Right cardiac atrium (tissue), 5 donors: Measurements from ENCODE around the gene GSDME. TPM values are rescaled to one million over a fixed set of nuclear protein-coding genes. Genes with fewer than 3 reads are reported as not detected.

Experiments
- ATAC-seq, 2 donors: fragments of 200-7000 bp; cut with Tn5 transposase; one replicate each; pipeline versions ENCODE4 v1.8.0 to v1.9.1; 2020; ENCODE audit warnings: moderate library complexity in 2 of 2, mild to moderate bottlenecking in 1 of 2
- DNase-seq, 3 donors: peaks; one replicate each; pipeline ENCODE4 v3.0.0-alpha.2; 2020
- H3K27ac ChIP-seq: one replicate; pipeline ENCODE4 v1.5.1; 2013; ENCODE audit warnings: mild to moderate bottlenecking, low read length, control low read depth, moderate library complexity
- H3K27me3 ChIP-seq: one replicate; pipeline ENCODE4 v1.6.1; 2013; ENCODE audit not compliant: control insufficient read depth, insufficient read depth
- H3K4me1 ChIP-seq: one replicate; pipeline ENCODE4 v1.6.1; 2013; ENCODE audit warnings: low read length; ENCODE audit not compliant: control insufficient read depth, insufficient read depth
- H3K4me3 ChIP-seq: one replicate; pipeline ENCODE4 v1.5.1; 2013; ENCODE audit warnings: low read length, control low read depth
- H3K9me3 ChIP-seq: one replicate; pipeline ENCODE4 v1.6.1; 2013; ENCODE audit warnings: low read length; ENCODE audit not compliant: control insufficient read depth
- WGBS: extraction: QIAGEN DNeasy Blood & Tissue Kit; methylation state at CpG from one replicate; pipeline ENCODE4 v1.1.7; 2013; 5-methylcytosine and 5-hydroxymethylcytosine counted together
- intact Hi-C, 4 donors: fragments of 100-400 bp; cut with DNase I; formaldehyde crosslinking; loops; one replicate each; pipeline versions ENCODE4 v1.11.0 to v1.14.0; 2022 to 2023
- polyA plus RNA-seq: library from polyadenylated mRNA; stranded (reverse); fragments of 200-250 nt; gene quantifications from one replicate; pipeline ENCODE4 v1.2.3, GENCODE V29; 2013
- total RNA-seq, 4 donors: library from RNA; stranded (reverse); fragmentation: NEBNext Ultra II Directional; extraction: Animal tissue kit (Norgen Biotek cat#: 25700); gene quantifications; one replicate each; pipeline ENCODE4 v1.2.1, GENCODE V29; 2021
- donor health status: healthy with polysubstance abuse.
- donor health status: DM: no; HTN: yes; CAD: no.
- donor health status: DM: no; HTN: no; CAD: no.
- donor health status: DM: no; HTN: yes; CAD: no; lungs with severe emphysema.
- donor health status: DM: yes; HTN: yes; CAD: no.

The GSDME gene
- total and polyA plus RNA-seq, 5 donors = 4.9 to 9.9 (median 5.3) TPM

DNA sequence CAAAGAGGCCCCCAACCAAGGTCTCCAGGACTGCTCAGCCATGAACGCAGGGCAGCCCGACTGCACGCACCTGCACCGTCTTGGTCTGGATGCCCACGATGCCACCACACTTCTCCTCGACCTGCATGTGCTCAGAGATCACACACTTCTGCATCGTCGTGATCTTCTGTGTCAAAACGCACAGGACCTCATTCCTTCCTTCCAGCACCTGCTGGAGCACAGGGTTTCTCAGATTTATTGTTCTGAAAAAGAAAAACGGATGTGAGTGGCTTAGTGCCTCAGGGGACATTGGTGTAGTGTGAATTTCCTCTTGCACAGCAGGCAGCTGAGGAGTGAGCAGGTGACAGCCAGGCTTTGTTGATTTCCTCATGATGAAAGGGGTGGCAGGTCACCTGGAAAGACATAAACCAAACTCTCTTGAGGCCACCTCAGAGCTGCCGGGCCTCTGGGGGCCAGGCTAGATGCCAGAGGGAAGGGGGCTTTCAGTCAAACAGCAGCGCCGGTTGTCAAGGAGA is 38.2 kb downstream of the GSDME start:
- no peaks in the 10 kb centered on the region for H3K4me1 ChIP-seq
- WGBS = 82% methylated on average over 13 of the region's 13 CpGs
- H3K27ac ChIP-seq = no peak overlapping the region
- H3K9me3 ChIP-seq = no peaks in the 10 kb centered on the region
- intact Hi-C loops = no loop called here
- H3K27me3 ChIP-seq = no peaks in the 10 kb centered on the region
- H3K4me3 ChIP-seq = no peak overlapping the region
- DNase-seq (no peak), ATAC-seq (no peak)

DNA sequence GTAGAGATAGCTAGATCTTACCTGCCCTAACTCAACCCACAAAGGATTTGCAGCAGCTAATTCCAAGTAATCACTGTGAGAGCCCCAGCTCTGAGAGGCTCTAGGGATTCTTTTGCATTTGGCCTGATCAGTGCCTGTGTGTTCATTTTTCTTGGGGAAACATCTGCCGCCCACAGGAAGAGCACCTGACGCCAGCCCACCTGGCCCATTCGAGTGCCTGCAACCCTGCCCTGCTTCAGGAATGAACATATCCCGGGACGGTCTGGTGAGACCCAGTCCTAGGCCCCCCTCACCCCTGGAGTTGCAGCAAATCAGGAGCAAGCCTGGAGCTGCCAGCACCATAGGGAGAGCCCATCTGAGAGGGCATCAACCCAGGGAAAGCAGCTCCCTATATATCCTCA is 38.8 kb downstream of the GSDME start:
- 79% methylated on average over 5 of the region's 5 CpGs for WGBS
- intact Hi-C loops = no loop called here
- no peaks in the 10 kb centered on the region for H3K9me3 ChIP-seq

DNA sequence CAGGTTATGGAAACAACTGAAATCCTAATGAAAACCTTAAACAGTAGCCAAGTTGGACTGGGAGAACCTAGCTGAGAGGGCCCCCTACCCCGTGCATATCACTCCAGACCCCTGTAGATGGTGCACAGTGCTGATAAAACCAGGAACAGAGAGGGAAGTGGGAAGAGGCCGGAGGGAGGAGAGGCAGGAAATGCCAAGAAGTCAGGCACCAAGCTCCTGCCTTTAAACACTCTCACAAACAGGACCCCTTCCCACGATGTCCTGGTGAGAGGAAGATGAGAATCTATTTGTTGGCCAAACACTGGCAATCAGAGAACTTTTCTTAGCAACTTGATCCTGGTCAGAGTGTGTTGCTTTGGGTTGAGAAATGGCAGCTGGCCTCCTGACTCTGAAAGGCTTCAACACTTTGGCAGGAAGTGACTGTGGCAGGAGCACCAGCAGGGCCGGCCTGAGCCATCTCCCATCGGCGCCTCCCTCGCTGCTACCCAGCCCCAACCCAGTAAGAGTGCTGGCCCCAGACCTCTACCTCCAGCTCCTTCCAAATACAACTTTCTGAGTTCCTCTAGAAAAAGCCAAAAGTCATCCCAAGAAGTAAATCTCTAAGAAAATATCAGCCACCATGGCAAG is 39.5 kb downstream of the GSDME start:
- H3K4me3 ChIP-seq = no peak overlapping the region
- no peaks in the 10 kb centered on the region for H3K9me3 ChIP-seq
- no peak overlapping the region for H3K27ac ChIP-seq
- WGBS = 57% methylated on average over 7 of the region's 7 CpGs
- ATAC-seq (no peak), DNase-seq (peak in 1 of 3 donors; percentile 33)
- H3K4me1 ChIP-seq = no peaks in the 10 kb centered on the region
- H3K27me3 ChIP-seq = no peaks in the 10 kb centered on the region
- intact Hi-C loops = no loop called here

More for the DNA sequence above, 38.8 kb downstream of the GSDME start:
- ATAC-seq = no peak
- Histone ChIP-seq H3K4me1 (no peaks in the 10 kb centered on the region), H3K27me3 (no peaks in the 10 kb centered on the region), H3K4me3 (no peak overlapping the region), H3K27ac (no peak overlapping the region)
- no peak for DNase-seq

DNA sequence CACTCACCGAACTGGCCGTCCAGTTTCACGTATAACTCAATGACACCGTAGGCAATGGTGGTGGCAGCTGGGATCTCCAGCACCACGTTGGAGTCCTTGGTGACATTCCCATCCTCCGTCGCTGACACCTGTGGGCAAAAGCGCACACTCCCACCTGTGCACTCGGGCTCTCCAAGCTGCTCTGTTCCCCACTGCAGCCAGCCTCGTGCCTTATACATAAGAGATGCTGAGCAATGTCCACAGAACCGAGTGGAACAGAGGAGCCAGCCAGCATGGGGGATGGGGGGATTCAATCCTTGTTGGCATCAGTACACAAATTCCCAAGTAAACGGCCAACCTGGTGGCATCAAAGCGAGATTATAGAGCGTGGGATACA is 40.0 kb downstream of the GSDME start:
- H3K27ac ChIP-seq = no peak overlapping the region
- H3K4me3 ChIP-seq = no peak overlapping the region
- WGBS = 85% methylated on average over 14 of the region's 14 CpGs
- ATAC-seq (no peak), DNase-seq (peak in 1 of 3 donors; percentile 33)
- no peaks in the 10 kb centered on the region for H3K9me3 ChIP-seq
- intact Hi-C loops = no loop called here
- H3K4me1 ChIP-seq = no peaks in the 10 kb centered on the region
- H3K27me3 ChIP-seq = no peaks in the 10 kb centered on the region

DNA sequence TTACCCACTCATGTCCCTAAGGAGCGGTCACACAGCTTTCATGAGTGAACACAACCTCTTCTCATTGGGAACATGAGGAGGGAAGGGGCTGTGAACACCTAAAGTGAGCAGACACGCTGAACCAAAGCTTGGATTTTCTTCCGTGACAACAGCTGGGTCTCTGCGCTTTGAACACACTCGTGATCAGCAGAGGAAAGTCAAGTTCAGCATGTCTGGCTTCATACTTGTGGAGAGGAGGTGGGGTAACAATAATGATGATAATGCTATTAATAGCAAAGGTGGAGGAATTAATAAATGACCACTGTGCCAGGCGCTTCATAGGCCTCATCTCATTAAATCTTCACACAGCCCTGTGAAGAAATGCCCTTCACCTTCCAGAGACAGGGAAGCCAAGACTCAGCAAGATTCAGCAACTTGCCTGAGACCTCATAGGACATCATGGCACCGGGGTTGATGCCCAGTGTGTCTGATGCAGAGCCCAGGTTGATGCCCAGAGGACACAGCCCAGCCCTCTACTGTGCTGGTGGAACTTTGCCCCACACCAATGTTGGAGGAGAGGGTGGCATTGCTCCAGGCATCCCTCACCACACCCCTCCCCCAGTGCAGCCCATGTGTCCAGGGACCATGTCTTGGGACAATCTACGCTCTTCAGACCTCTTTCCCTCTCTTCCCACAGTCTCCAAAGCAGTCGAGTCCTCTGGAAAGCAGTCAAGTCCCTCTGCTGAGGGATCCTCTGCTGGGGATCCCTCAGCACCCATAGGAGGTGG is 40.6 kb downstream of the GSDME start:
- DNase-seq (no peak), ATAC-seq (no peak)
- intact Hi-C loops = no loop called here

DNA sequence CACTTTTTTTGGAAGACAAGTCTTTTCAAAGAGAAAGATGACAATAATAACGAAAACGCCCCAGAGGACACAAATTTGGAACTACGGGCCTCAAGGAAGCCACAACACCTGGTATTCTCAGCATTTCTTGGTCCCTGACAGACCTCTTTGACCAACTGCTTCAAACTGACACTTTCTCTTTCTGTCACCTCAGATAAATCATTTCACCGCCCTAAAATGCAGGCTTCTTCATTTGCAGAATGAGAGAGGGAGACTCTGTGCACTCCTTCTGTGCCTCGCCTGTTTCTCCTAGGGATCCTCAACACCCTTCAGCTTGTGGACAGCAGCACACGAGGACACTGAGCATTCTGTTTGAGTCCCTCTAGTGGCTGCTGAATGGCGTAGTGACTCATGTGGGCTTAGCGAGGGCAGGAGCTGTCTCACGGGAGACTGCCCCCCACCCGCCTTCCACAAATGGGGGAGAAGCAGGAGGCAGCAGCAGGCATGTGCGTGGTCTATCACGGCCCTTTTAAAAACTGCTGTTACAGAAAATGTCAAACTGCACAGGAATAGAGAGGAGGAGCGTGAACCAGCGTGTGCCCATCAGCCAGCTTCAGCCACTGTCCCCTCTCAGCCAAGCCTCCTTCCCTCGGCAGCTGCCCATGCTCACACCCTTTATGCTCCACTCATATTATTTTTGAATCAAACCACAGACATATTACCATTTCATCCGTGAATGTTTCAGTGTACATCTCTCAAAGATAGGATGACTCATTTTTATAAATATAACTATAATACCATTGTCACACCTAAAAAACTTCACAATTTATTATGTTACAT is 41.4 kb downstream of the GSDME start:
- 52% methylated on average over 16 of the region's 16 CpGs for WGBS
- Histone ChIP-seq H3K27me3 (no peaks in the 10 kb centered on the region), H3K9me3 (no peaks in the 10 kb centered on the region), H3K27ac (no peak overlapping the region), H3K4me3 (no peak overlapping the region), H3K4me1 (no peaks in the 10 kb centered on the region)
- ATAC-seq (peak; percentile 72 to 78), DNase-seq (no peak)
- intact Hi-C loops = no loop called here

More for the DNA sequence above, 40.6 kb downstream of the GSDME start:
- Histone ChIP-seq H3K4me3 (no peak overlapping the region), H3K4me1 (no peaks in the 10 kb centered on the region), H3K27me3 (no peaks in the 10 kb centered on the region), H3K9me3 (no peaks in the 10 kb centered on the region), H3K27ac (no peak overlapping the region)
- 89% methylated on average over 9 of the region's 9 CpGs for WGBS

DNA sequence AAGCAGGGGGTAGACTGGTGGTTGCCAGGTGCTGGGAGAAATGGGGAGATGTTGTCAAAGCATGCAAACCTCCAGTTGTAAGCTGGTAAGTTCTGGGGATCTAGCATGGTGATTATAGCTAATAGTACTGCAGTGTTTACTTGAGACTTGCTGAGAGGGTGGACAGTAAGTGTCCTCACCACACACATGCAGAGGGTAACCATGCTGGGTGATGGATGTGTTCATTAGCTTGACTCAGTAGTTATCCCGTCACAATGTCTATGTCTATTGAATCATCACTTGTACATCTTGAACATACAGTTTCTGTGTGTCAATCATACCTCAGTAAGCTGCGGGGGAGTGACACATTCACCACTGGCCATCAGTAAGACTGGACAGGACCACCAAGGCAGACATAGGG is 42.1 kb downstream of the GSDME start:
- intact Hi-C loops = no loop called here
- Histone ChIP-seq H3K4me1 (no peaks in the 10 kb centered on the region), H3K9me3 (no peaks in the 10 kb centered on the region), H3K27me3 (no peaks in the 10 kb centered on the region), H3K4me3 (no peak overlapping the region), H3K27ac (no peak overlapping the region)
- ATAC-seq (no peak), DNase-seq (no peak)
- WGBS = 98% methylated on average over 2 of the region's 2 CpGs

DNA sequence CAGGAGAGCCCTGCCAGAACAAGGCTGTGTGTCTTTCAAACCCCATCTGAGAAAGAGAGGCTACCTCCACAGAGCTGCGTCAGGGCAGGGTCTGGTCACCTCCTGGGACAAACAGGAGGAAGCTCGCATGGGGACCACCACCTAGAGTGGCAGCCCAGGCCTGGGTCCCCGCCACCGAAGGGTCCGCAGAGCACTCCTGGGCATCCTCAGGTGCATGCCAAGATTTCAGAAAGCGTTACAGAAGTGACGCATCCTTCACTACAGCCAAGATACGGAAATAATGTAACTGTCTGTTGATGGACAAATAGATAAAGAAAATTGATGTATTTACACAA is 42.6 kb downstream of the GSDME start:
- ATAC-seq (no peak), DNase-seq (no peak)
- 96% methylated on average over 8 of the region's 8 CpGs for WGBS
- no peaks in the 10 kb centered on the region for H3K9me3 ChIP-seq
- H3K27ac ChIP-seq = no peak overlapping the region
- intact Hi-C loops = no loop called here
- no peak overlapping the region for H3K4me3 ChIP-seq
- H3K4me1 ChIP-seq = no peaks in the 10 kb centered on the region
- H3K27me3 ChIP-seq = no peaks in the 10 kb centered on the region

DNA sequence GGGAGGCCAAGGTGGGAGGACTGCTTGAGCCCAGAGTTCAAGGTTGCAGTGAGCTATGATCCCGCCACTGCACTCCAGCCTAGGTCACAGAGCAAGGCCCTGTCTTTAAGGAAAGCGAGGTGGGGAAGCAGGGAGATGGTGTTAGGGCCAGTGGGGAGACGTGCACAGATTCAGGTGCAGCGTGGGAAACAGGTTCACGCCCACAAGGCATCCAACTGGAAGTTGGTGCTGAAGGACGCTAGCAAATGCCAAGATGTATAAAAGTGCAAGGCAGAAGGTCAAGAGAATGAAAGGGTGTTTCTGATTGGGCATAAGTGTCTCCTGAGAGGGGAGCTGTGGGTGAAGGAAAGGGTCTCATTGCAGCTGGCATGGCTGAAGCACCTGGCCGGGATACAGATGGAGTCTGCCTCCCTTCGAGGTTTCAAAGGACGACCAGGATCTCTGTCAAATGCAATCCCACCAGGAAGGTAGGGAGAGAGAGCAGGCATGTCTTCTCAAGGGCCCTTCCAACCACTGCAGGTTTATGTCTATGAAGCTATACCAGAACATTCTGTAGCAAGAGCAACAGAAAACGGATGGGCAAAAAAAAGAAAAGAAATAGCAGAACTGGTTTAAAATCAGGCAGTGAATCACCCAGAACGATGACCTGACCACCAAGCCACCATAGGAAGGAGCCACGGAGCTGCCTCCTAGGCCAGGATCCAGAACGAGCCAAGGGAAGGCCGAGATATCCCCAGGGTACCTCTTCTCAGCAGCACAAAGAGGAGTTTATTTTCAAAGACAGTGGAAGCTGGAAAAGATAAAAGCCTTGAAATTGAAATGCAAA is 43.2 kb downstream of the GSDME start:
- Histone ChIP-seq H3K9me3 (no peaks in the 10 kb centered on the region), H3K4me1 (no peaks in the 10 kb centered on the region), H3K27me3 (no peaks in the 10 kb centered on the region), H3K4me3 (no peak overlapping the region), H3K27ac (no peak overlapping the region)
- ATAC-seq = no peak
- peak in 1 of 3 donors; percentile 37 for DNase-seq
- intact Hi-C loops = no loop called here
- 91% methylated on average over 14 of the region's 14 CpGs for WGBS

DNA sequence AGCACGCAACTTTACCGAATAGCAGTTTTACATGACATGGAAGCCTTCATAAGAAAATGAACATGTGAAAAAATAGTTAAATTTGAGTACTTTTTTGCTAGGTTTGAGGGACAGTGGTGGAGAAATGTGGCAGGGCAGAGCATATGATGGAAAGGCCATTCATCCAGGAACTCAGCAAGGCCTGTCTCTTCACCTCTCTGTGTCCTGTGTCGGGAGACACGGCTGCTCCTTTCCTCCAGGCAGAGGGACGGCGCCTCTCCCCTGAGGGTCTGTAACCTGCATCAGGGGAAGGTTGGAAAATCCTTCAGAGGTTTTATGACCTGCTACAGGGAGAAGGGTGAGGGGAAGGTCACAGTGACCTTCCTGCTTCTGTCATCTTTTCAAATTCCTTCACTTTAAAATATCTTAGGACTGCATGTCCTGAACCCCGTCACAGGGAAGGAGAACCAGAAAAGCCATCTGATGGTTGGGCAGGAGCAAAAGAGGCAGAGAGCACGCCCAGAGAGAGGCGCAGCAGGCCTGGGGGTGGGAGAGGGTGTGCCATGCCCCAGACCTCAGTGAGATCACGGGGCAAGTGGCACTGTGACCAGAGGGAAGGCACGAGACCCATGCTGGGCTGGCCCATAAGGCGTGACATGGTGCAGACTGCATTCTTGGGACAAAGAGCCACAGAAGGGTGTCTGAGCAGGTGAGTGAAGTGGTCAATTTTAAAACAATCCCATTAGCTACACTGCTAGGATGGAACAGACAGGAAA is 44.0 kb downstream of the GSDME start:
- Histone ChIP-seq H3K4me3 (no peak overlapping the region), H3K9me3 (no peaks in the 10 kb centered on the region), H3K27me3 (no peaks in the 10 kb centered on the region), H3K4me1 (no peaks in the 10 kb centered on the region), H3K27ac (no peak overlapping the region)
- intact Hi-C loops = no loop called here
- no peak for DNase-seq
- no peak for ATAC-seq
- 94% methylated on average over 12 of the region's 12 CpGs for WGBS
